GM18505 (cell line): ENCODE data around the gene FASLG.
"Not testable (repeated sequence)": the region's sequence is repeated elsewhere in the genome, so short reads cannot be mapped to it uniquely, and the experiment has no call there.

ENCODE experiments used
- ATAC-seq: cut with Tn5 transposase; IDR thresholded peaks from one replicate; pipeline ENCODE4 v1.9.1; 2021; ENCODE audit not compliant: unreplicated experiment
- POLR2A ChIP-seq: IDR thresholded peaks from 4 replicates; pipeline ENCODE4 v1.6.1; 2011; ENCODE audit warnings: borderline replicate concordance; ENCODE audit not compliant: insufficient read depth, insufficient read length; ENCODE audit errors: extremely low read depth

FASLG gene, protein sequence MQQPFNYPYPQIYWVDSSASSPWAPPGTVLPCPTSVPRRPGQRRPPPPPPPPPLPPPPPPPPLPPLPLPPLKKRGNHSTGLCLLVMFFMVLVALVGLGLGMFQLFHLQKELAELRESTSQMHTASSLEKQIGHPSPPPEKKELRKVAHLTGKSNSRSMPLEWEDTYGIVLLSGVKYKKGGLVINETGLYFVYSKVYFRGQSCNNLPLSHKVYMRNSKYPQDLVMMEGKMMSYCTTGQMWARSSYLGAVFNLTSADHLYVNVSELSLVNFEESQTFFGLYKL

DNA sequence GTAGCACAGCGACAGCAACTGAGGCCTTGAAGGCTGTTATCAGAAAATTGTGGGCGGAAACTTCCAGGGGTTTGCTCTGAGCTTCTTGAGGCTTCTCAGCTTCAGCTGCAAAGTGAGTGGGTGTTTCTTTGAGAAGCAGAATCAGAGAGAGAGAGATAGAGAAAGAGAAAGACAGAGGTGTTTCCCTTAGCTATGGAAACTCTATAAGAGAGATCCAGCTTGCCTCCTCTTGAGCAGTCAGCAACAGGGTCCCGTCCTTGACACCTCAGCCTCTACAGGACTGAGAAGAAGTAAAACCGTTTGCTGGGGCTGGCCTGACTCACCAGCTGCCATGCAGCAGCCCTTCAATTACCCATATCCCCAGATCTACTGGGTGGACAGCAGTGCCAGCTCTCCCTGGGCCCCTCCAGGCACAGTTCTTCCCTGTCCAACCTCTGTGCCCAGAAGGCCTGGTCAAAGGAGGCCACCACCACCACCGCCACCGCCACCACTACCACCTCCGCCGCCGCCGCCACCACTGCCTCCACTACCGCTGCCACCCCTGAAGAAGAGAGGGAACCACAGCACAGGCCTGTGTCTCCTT is at the start of gene FASLG:
FASLG (plus strand) TSS at position 233 of the 583 bp plus-strand sequence; CDS start at position 332, 99 bp downstream.
- no peak for TF ChIP-seq POLR2A
- ATAC-seq, result no peak

DNA sequence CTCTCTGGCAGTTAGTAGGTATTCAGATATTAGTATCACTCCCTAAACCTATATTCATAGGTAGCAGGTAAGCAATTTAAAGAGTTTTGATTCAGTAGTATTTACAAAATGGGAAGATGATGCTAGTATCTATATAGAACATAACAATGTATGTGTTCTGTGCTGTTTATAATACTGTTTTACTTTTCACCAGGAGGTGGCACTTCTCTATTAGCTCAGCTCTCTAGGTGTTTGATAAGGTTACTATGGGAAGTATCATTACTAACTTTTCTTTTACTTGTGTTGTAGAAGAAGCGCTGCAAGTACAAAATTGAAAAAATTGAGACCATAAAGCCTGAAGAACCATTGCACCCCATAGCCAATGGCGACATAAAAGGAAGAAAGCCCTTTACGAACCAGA is 49.4 kb upstream of the FASLG start:
- ATAC-seq, result no peak
- no peak for TF ChIP-seq POLR2A

- ATAC-seq, result no peak
- TF ChIP-seq POLR2A, result no peak
Measured at GRCh38 chr1:172612478-172612877, 46.4 kb upstream of the FASLG start.

- ATAC-seq, result no peak
Measured at GRCh38 chr1:172613294-172613693, 45.6 kb upstream of the FASLG start.

GRCh38 chr1:172616195-172616594 is 42.7 kb upstream of the FASLG start:
- TF ChIP-seq POLR2A, result no peak
- ATAC-seq, result no peak

More at GRCh38 chr1:172613294-172613693, 45.6 kb upstream of the FASLG start:
- TF ChIP-seq POLR2A, result no peak

- no peak for ATAC-seq
- TF ChIP-seq POLR2A, result no peak
Measured at GRCh38 chr1:172616636-172617035, 42.3 kb upstream of the FASLG start.

- ATAC-seq, result not testable (repeated sequence)
Measured at GRCh38 chr1:172620603-172621002, 38.3 kb upstream of the FASLG start.

DNA sequence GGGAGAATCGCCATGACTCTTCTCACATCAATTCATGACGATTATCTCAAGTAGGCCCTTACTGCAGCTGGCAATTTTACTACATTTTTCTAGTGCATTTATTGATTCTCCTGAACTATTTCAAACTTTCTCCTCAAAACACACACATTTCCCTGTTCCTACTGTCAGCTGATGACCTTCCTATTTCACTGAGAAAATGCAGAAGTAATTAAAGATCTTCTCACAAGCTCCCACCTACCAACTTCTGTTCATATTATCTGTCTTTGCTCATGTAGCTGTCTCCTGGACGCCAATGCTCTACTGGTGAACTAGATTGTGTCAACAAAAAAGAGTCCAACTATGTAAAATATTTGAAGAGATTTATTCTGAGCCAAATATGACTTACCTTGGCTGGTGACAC is 36.4 kb upstream of the FASLG start:
- no peak for TF ChIP-seq POLR2A
- ATAC-seq, result no peak

DNA sequence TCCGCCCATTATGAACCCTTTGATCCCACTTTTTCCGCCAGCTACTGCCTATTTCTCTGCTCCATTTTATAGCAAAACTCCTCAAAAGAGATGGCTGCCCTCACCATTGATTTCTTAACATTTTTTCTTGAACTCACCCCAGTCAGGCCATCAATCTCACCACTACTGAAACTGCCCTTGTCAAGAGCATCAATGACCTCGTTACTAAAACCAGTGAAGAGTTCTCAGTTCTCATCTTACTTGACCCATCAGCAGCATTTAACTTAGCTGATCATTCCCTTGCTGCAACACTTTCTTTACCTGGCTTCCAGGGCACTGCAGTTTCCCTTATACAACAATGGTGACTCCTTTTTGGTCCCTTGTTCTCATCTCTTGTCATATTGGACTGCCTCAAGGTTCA is 35.2 kb upstream of the FASLG start:
- no peak for TF ChIP-seq POLR2A

GRCh38 chr1:172626845-172627244 is 32.1 kb upstream of the FASLG start:
- ATAC-seq, result no peak
- no peak for TF ChIP-seq POLR2A

More for the DNA sequence above, 35.2 kb upstream of the FASLG start:
- no peak for ATAC-seq

GRCh38 chr1:172627702-172628101 is 31.2 kb upstream of the FASLG start:
- TF ChIP-seq POLR2A, result no peak
- no peak for ATAC-seq

DNA sequence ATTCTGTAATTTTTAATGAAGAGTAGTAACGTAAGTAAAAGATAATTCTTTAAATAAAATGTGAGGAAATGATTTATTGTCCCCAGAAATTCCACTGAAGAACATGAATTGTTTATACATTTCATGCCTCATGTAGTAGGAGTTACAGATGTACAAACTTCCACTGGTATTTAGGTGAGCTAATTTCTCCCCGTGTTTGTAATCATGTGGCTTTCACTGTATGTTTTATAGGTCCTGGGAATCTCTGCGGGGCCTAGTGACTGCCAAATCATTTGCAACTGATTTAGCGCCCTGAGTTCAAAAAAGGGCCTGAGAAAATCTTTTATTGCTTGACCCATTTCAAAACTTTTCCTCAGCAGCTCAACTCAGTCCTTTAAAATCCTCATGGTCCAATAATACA is 30.5 kb upstream of the FASLG start:
- ATAC-seq, result no peak
- no peak for TF ChIP-seq POLR2A

GRCh38 chr1:172629170-172629569 is 29.7 kb upstream of the FASLG start:
- no peak for ATAC-seq
- TF ChIP-seq POLR2A, result no peak

DNA sequence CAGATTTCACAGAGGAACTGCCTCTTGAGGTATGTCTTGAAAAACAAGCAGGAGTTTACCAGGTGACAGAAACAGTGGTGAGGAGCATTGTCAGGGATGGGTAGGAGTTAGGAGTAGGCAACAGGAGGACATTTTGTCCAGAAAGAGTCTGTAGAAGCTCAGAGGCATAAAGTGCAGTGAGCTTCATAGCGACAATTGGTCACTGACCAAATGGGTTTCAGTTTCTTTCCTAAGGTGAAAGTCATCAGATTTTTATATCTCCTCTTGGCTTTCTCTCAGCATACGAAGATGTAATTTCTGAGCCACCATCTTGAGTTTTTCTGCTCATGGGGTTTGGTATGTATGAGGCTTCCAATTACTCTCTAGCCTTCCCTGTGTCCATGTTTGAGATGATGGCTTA is 29.3 kb upstream of the FASLG start:
- no peak for ATAC-seq
- TF ChIP-seq POLR2A, result no peak

GRCh38 chr1:172630056-172630818 is 28.7 kb upstream of the FASLG start:
- no peak for TF ChIP-seq POLR2A
- no peak for ATAC-seq

- no peak for TF ChIP-seq POLR2A
- ATAC-seq, result no peak
Measured at GRCh38 chr1:172630868-172631267, 28.0 kb upstream of the FASLG start.
